Activated B cell treated with CpG ODN at 0.5 μM for 24 hours (primary cell): Measurements from ENCODE around the gene MAMDC2. TPM values are rescaled to one million over a fixed set of nuclear protein-coding genes. Genes with fewer than 3 reads are reported as not detected.

Experiments used
- ATAC-seq: fragments of 200-7000 bp; cut with Tn5 transposase; one replicate; pipeline ENCODE4 v1.10.0; 2021; ENCODE audit warnings: low read depth, mild to moderate bottlenecking, moderate library complexity
- CTCF ChIA-PET: fragments of 350-600 bp; sonication (Branson Sonifier 250); formaldehyde crosslinking; loops from one replicate; lab custom pipeline; 2021; ENCODE audit warnings: antibody characterized with exemption; lab: Charles Lee
- POLR2A ChIA-PET: fragments of 350-600 bp; sonication (Branson Sonifier 250); formaldehyde crosslinking; loops from one replicate; lab custom pipeline; 2021; ENCODE audit warnings: antibody characterized with exemption; lab: Charles Lee
- DNase-seq: peaks from one replicate; pipeline ENCODE4 v3.0.0; 2022
- H3K27ac Mint-ChIP-seq: one replicate; pipeline ENCODE4 v1.8.0; 2020; ENCODE audit warnings: mixed read lengths
- H3K27me3 Mint-ChIP-seq: one replicate; pipeline ENCODE4 v1.8.0; 2021; ENCODE audit warnings: mixed read lengths
- H3K36me3 Mint-ChIP-seq: one replicate; pipeline ENCODE4 v1.8.0; 2021; ENCODE audit warnings: low read depth, mixed read lengths
- H3K4me1 Mint-ChIP-seq: one replicate; pipeline ENCODE4 v1.8.0; 2021; ENCODE audit warnings: mixed read lengths
- H3K4me3 Mint-ChIP-seq: one replicate; pipeline ENCODE4 v1.8.0; 2020; ENCODE audit warnings: mild to moderate bottlenecking, mixed read lengths
- H3K9me3 Mint-ChIP-seq: one replicate; pipeline ENCODE4 v1.8.0; 2020; ENCODE audit warnings: mixed read lengths
- CTCF ChIP-seq: fragments of 200-600 bp; IDR thresholded peaks from one replicate; pipeline ENCODE4 v1.8.0; 2022; ENCODE audit warnings: antibody characterized with exemption, mild to moderate bottlenecking
- intact Hi-C: fragments of 100-400 bp; cut with micrococcal nuclease; formaldehyde crosslinking; loops from one replicate; pipeline ENCODE4 v1.15.1; 2024
- total RNA-seq: library from RNA; stranded (reverse); gene quantifications from 2 replicates; pipeline ENCODE4 v1.2.3, GENCODE V29; 2022

MAMDC2 gene
- total RNA-seq, 1 donor from 2014 or later, result not detected

GRCh38 chr9:70020991-70021571 is 22.6 kb upstream of the MAMDC2 start:
- intact Hi-C loops, result no loop called here
- DNase-seq (no peak), ATAC-seq (no peak)
- ChIA-PET POLR2A (no interaction called here), CTCF (interaction anchor here (0.8 kb wide), 1 partner anchor 88 kb away, joined by 3 read pairs; no protein-coding TSS in a partner anchor)
- Mint-ChIP-seq H3K36me3 (no peaks in the 10 kb centered on the region), H3K27ac (no peak overlapping the region), H3K4me3 (no peak overlapping the region), H3K27me3 (peaks cover 4% of the 10 kb centered on the region), H3K4me1 (no peaks in the 10 kb centered on the region), H3K9me3 (peaks cover 11% of the 10 kb centered on the region)
- TF ChIP-seq CTCF, result no peak

DNA sequence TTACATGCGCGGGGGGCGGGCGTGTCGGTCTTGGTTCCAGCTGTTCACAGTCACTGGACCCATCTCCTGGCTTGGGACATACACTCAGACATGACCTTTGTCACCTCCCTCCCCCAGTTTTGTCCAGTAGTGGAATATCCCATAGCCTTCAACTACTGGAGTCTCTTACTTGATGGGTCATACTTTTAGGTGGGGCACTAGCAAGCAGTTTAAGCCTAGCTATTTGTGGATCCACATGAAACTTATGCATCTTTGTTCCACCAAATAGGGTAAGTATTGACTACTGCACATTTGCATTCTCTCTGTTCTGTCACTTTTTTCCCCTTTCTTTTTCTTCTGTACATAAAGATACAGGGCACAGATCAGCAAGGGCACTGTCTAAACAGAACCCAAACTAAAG is 15.4 kb upstream of the MAMDC2 start:
- H3K4me3 Mint-ChIP-seq, result no peak overlapping the region
- peaks cover 7% of the 10 kb centered on the region for H3K27me3 Mint-ChIP-seq
- intact Hi-C loops, result no loop called here
- ChIA-PET POLR2A (no interaction called here), CTCF (no interaction called here)
- H3K36me3 Mint-ChIP-seq, result no peaks in the 10 kb centered on the region
- H3K27ac Mint-ChIP-seq, result no peak overlapping the region
- H3K4me1 Mint-ChIP-seq, result no peaks in the 10 kb centered on the region
- no peak for ATAC-seq
- no peak for DNase-seq
- TF ChIP-seq CTCF, result no peak
- peaks cover 13% of the 10 kb centered on the region for H3K9me3 Mint-ChIP-seq

DNA sequence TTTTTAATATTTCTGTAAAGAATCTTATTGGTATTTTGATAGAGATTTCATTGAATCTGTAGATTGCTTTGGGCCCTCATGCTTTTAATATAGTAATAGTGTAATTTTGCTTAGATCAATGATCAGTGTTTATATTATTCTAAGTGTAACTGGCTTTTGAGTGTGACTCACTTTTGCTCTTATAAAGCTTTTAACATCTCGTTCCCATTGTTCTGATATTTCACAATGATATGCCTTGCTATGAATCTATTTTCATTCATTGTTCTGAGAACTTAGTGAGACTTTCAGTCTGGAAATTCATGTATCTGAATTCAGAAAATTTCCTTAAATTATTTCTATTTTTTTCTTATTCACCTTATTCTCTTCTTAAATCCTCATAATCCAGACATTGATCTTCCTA is 13.5 kb upstream of the MAMDC2 start:
- intact Hi-C loops, result no loop called here
- Mint-ChIP-seq H3K4me1 (no peaks in the 10 kb centered on the region), H3K9me3 (peaks cover 7% of the 10 kb centered on the region), H3K27ac (no peak overlapping the region), H3K27me3 (peaks cover 6% of the 10 kb centered on the region), H3K36me3 (no peaks in the 10 kb centered on the region), H3K4me3 (no peak overlapping the region)
- CTCF ChIA-PET, result no interaction called here
- DNase-seq (no peak), ATAC-seq (no peak)
- no peak for TF ChIP-seq CTCF
- POLR2A ChIA-PET, result no interaction called here

DNA sequence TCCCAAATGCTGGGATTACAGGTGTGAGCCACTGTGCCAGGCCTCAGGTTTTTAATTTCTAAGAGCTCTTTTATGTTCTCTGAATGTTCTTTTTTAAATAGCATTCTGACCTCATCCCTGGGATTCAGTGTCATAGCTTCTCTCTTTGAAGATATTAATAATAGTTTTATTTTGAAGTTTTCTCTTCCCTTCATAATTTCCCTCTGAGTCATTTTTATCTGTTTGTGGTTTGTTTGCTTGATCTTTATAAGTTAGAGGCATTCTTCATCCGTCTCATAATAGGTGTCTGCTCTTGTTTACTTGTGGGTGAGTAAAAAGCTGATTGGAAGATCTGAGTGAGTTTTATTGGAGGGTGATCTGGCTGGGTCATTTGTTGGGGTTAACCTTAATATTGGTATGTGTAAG is 12.5 kb upstream of the MAMDC2 start:
- H3K4me1 Mint-ChIP-seq, result no peaks in the 10 kb centered on the region
- ChIA-PET POLR2A (no interaction called here), CTCF (no interaction called here)
- no peak for TF ChIP-seq CTCF
- DNase-seq (no peak), ATAC-seq (no peak)
- H3K27ac Mint-ChIP-seq, result no peak overlapping the region
- intact Hi-C loops, result no loop called here
- H3K36me3 Mint-ChIP-seq, result no peaks in the 10 kb centered on the region
- no peak overlapping the region for H3K4me3 Mint-ChIP-seq
- peaks cover 11% of the 10 kb centered on the region for H3K27me3 Mint-ChIP-seq
- peaks cover under 1% of the 10 kb centered on the region for H3K9me3 Mint-ChIP-seq

- intact Hi-C loops, result no loop called here
- no peak overlapping the region for H3K4me3 Mint-ChIP-seq
- ATAC-seq (no peak), DNase-seq (no peak)
- H3K9me3 Mint-ChIP-seq, result peaks cover 3% of the 10 kb centered on the region
- ChIA-PET CTCF (no interaction called here), POLR2A (no interaction called here)
- H3K27ac Mint-ChIP-seq, result no peak overlapping the region
- no peaks in the 10 kb centered on the region for H3K36me3 Mint-ChIP-seq
- H3K4me1 Mint-ChIP-seq, result no peaks in the 10 kb centered on the region
- TF ChIP-seq CTCF, result no peak
- peaks cover 11% of the 10 kb centered on the region for H3K27me3 Mint-ChIP-seq
Observed at GRCh38 chr9:70034271-70034711, 9.4 kb upstream of the MAMDC2 start.
